ENCODE measurements around the gene PCDH15.

GRCh38 chr10:54454271-54454670, 346.8 kb downstream of the PCDH15 start:
- no peak for TF ChIP-seq GATA2 (IDR thresholded peaks at IDR 0.05; ENCODE audit: low read depth, low read length)
- no peak for TF ChIP-seq GATA3 (IDR thresholded peaks at IDR 0.05; ENCODE audit: low read depth, low read length)
